GM12878 (cell line): ENCODE data around the gene MEX3D. TPM values are rescaled to one million over a fixed set of nuclear protein-coding genes. Genes with fewer than 3 reads are reported as not detected.

Experiments used
- ATAC-seq: fragments of 200-7000 bp; cut with Tn5 transposase; 3 replicates; pipeline ENCODE4 v1.9.1; 2020; ENCODE audit warnings: mild to moderate bottlenecking, moderate library complexity
- BruUV-seq: library from RNA; stranded (reverse); fragments of 400-500 nt; replicated peaks from 2 replicates; lab custom pipeline; 2021; lab: Mats Ljungman, UMichigan
- CTCF ChIA-PET: fragments of 300-600 bp; sonication (Branson Sonifier 250); formaldehyde crosslinking; extraction: SDS; loops from one replicate; lab custom pipeline; 2021; ENCODE audit warnings: inconsistent platforms; lab: Yijun Ruan, JAX
- POLR2A ChIA-PET: fragments of 350-600 bp; formaldehyde crosslinking; extraction: SDS; loops from one replicate; lab custom pipeline; 2021; ENCODE audit warnings: inconsistent platforms; lab: Charles Lee
- RAD21 ChIA-PET: fragments of 300-600 bp; sonication (Branson Sonifier 250); formaldehyde crosslinking; loops from one replicate; lab custom pipeline; 2023; ENCODE audit warnings: antibody characterized with exemption; ENCODE audit not compliant: unreplicated experiment; lab: Charles Lee
- SMC1A ChIA-PET: fragments of 300-600 bp; sonication (Branson Sonifier 250); formaldehyde crosslinking; loops from one replicate; lab custom pipeline; 2023; ENCODE audit not compliant: unreplicated experiment, uncharacterized antibody; lab: Charles Lee
- DNase-seq: peaks from one replicate; pipeline ENCODE4 v3.0.0-alpha.2; 2011; ENCODE audit warnings: low read depth, low spot score
- FAIRE-seq: peaks from 3 replicates; lab custom pipeline; 2011; peaks lifted over from hg19 to GRCh38; lab: Jason Lieb, UNC
- H2AFZ ChIP-seq: 2 replicates; pipeline ENCODE4 v1.6.0; 2011; ENCODE audit warnings: low read depth, low read length, control low read depth; ENCODE audit not compliant: control insufficient read depth
- H3K27ac ChIP-seq: 2 replicates; pipeline ENCODE4 v1.5.1; 2011; ENCODE audit warnings: control low read depth; ENCODE audit not compliant: control insufficient read depth, insufficient read depth
- H3K27me3 ChIP-seq, 2 experiments: replicated peaks in 1 of 2; 2 replicates each; pipeline versions ENCODE4 v1.6.0 to v1.6.1; 2011; ENCODE audit warnings: low read length in 1 of 2; ENCODE audit not compliant: control insufficient read depth in 2 of 2, insufficient read depth in 2 of 2
- H3K36me3 ChIP-seq, 2 experiments: 2 replicates each; pipeline ENCODE4 v1.5.1; 2011; ENCODE audit warnings: low read length in 1 of 2; ENCODE audit not compliant: control insufficient read depth in 2 of 2, insufficient read depth in 2 of 2
- H3K4me1 ChIP-seq: 2 replicates; pipeline ENCODE4 v1.6.1; 2011; ENCODE audit warnings: mild to moderate bottlenecking, low read length, moderate library complexity, mixed read lengths; ENCODE audit not compliant: control insufficient read depth, insufficient read depth
- H3K4me2 ChIP-seq: 2 replicates; pipeline ENCODE4 v1.6.0; 2011; ENCODE audit warnings: control low read depth; ENCODE audit not compliant: control insufficient read depth, insufficient read depth
- H3K4me3 ChIP-seq: fragments of 200-600 bp; sonication (generic); 2 replicates; pipeline ENCODE4 v1.5.1; 2016
- H3K79me2 ChIP-seq: 2 replicates; pipeline ENCODE4 v1.6.0; 2011; ENCODE audit warnings: low read length; ENCODE audit not compliant: control insufficient read depth, insufficient read depth
- H3K9ac ChIP-seq: 2 replicates; pipeline ENCODE4 v1.8.0; 2011; ENCODE audit warnings: low read length, control low read depth, mixed read lengths; ENCODE audit not compliant: control insufficient read depth, insufficient read depth
- H3K9me3 ChIP-seq: replicated peaks from 3 replicates; pipeline ENCODE4 v1.5.1; 2011; ENCODE audit warnings: mild to moderate bottlenecking, low read length; ENCODE audit not compliant: control insufficient read depth, insufficient read depth
- H4K20me1 ChIP-seq: 2 replicates; pipeline ENCODE4 v1.6.0; 2011; ENCODE audit not compliant: control insufficient read depth, insufficient read depth
- ATF2 ChIP-seq: IDR thresholded peaks from 2 replicates; pipeline ENCODE4 v1.6.1; 2012; ENCODE audit warnings: low read length, inconsistent platforms
- CBX3 ChIP-seq: fragments of 200-600 bp; sonication (generic); IDR thresholded peaks from 2 replicates; pipeline ENCODE4 v1.6.1; 2016; ENCODE audit warnings: low read depth, borderline replicate concordance
- CREM ChIP-seq: IDR thresholded peaks from 2 replicates; pipeline ENCODE4 v1.6.1; 2014; ENCODE audit warnings: antibody characterized with exemption, low read depth
- DPF2 ChIP-seq: fragments of 450-650 bp; IDR thresholded peaks from 2 replicates; pipeline ENCODE4 v1.6.1; 2017; ENCODE audit warnings: mild to moderate bottlenecking
- MTA3 ChIP-seq: IDR thresholded peaks from 2 replicates; pipeline ENCODE4 v1.6.1; 2012; ENCODE audit warnings: low read length, inconsistent platforms, borderline replicate concordance
- NBN ChIP-seq: fragments of 450-650 bp; IDR thresholded peaks from 2 replicates; pipeline ENCODE4 v1.6.1; 2016
- PAX8 ChIP-seq: fragments of 450-650 bp; IDR thresholded peaks from 2 replicates; pipeline ENCODE4 v1.6.1; 2017; ENCODE audit warnings: mild to moderate bottlenecking, moderate library complexity
- STAT1 ChIP-seq: fragments of 450-650 bp; conservative IDR thresholded peaks from 2 replicates; pipeline ENCODE4 v1.6.1; 2014; ENCODE audit warnings: antibody characterized with exemption, mild to moderate bottlenecking
- STAT3 ChIP-seq: IDR thresholded peaks from 2 replicates; pipeline ENCODE4 v1.6.1; 2011; ENCODE audit warnings: low read depth, low read length, improper control_type of control experiment
- TARDBP ChIP-seq: IDR thresholded peaks from 2 replicates; pipeline ENCODE4 v1.6.1; 2016; ENCODE audit warnings: borderline replicate concordance
- WRNIP1 ChIP-seq: IDR thresholded peaks from 2 replicates; pipeline ENCODE4 v1.6.1; 2011; ENCODE audit warnings: low read depth, low read length, improper control_type of control experiment, borderline replicate concordance
- WGBS: methylation state at CpG from one replicate; pipeline ENCODE4 v1.1.6; 2016; ENCODE audit warnings: low lambda C conversion rate; ENCODE audit not compliant: insufficient replicate concordance, insufficient coverage; ENCODE audit errors: missing lambda C conversion rate; 5-methylcytosine and 5-hydroxymethylcytosine counted together
- in situ Hi-C: fragments of 300-500 bp; cut with MboI; formaldehyde crosslinking; loops from 9 replicates; pipeline ENCODE4 v1.14.3; 2018; ENCODE audit warnings: mixed read lengths
- intact Hi-C: fragments of 100-400 bp; cut with micrococcal nuclease; formaldehyde crosslinking; loops from one replicate; pipeline ENCODE4 v1.14.2; 2022; ENCODE audit not compliant: unreplicated experiment
- polyA plus RNA-seq, 11 experiments: library from polyadenylated mRNA; depleted of rRNA in 4 of 11; unstranded in 6 of 11; stranded (reverse) in 5 of 11; fragments of >200 nt; fragmentation: Nextera tagmentation in 4 of 11; fragmentation: Illumina TruSeq in 1 of 11; extraction: Ambion mirVana in 4 of 11; extraction: Trizol in 1 of 11; gene quantifications; 1 replicate in 1 of 11; 2 replicates in 10 of 11; pipeline versions ENCODE4 v1.2.1 to v1.2.3, GENCODE V29; 2011 to 2016; ENCODE audit warnings: inconsistent platforms in 2 of 11, missing spikeins in 2 of 11, low read depth in 1 of 11
- total RNA-seq, 4 experiments: library from RNA; depleted of rRNA in 3 of 4; stranded (reverse); fragments of >200 nt in 3 of 4; fragmentation: Illumina TruSeq in 1 of 4; extraction: Trizol in 1 of 4; gene quantifications; 2 replicates each; pipeline versions ENCODE4 v1.2.1 to v1.2.3, GENCODE V29; 2013 to 2021

Gene MEX3D
- total and polyA plus RNA-seq, 10 of the 15 experiments (the other 5 are each of a cell fraction or from before 2014, with no cell fraction given), result 0.18 to 6.8 (median 0.81) TPM

GRCh38 chr19:1526066-1526778 lies 41.9 kb downstream of the MEX3D start:
- POLR2A ChIA-PET, result no interaction called here
- Histone ChIP-seq H2AFZ (no peak overlapping the region), H3K4me1 (no peaks in the 10 kb centered on the region), H3K4me3 (no peak overlapping the region), H3K36me3 (no peaks in the 10 kb centered on the region), H3K4me2 (no peak overlapping the region), H4K20me1 (no peaks in the 10 kb centered on the region), H3K9ac (no peak overlapping the region)
- no peak for TF ChIP-seq CBX3
- TF ChIP-seq STAT1, result no peak
- TF ChIP-seq DPF2, result no peak
- TF ChIP-seq WRNIP1, result no peak
- no peak for TF ChIP-seq NBN
- no peak for TF ChIP-seq MTA3
- TF ChIP-seq CREM, result no peak
- no peak for TF ChIP-seq STAT3
- no peak for TF ChIP-seq PAX8
- TF ChIP-seq, all 136 proteins: peak for 0
- WGBS, result 61% methylated on average over 32 of the region's 33 CpGs
- in situ Hi-C loops (no loop called here), intact Hi-C loops (no loop called here)
- no TSS peak for BruUV-seq
- ATAC-seq (no peak), DNase-seq (no peak), FAIRE-seq (no peak)
- H3K27me3 ChIP-seq, result peaks cover 0 to 2% of the 10 kb centered on the region in 2 experiments; a peak in 3 of 4 replicates
- ChIA-PET RAD21 (no interaction called here), CTCF (no interaction called here), SMC1A (no interaction called here)
- H3K79me2 ChIP-seq, result no peaks in the 10 kb centered on the region
- H3K27ac ChIP-seq, result no peak overlapping the region
- H3K9me3 ChIP-seq, result no peaks in the 10 kb centered on the region

GRCh38 chr19:1525343-1525742 lies 42.8 kb downstream of the MEX3D start:
- DNase-seq, result no peak
- peaks cover 0 to 2% of the 10 kb centered on the region in 2 experiments; a peak in 3 of 4 replicates for H3K27me3 ChIP-seq
- intact Hi-C loops, result no loop called here
- no peak for FAIRE-seq
- BruUV-seq, result no TSS peak
- TF ChIP-seq ATF2 (no peak), TARDBP (no peak)
- TF ChIP-seq, all 136 proteins: peak for 0
- Histone ChIP-seq H3K79me2 (no peaks in the 10 kb centered on the region), H3K4me3 (no peak overlapping the region), H3K36me3 (no peaks in the 10 kb centered on the region), H3K27ac (no peak overlapping the region), H3K9me3 (no peaks in the 10 kb centered on the region), H4K20me1 (no peaks in the 10 kb centered on the region), H3K9ac (no peak overlapping the region), H3K4me1 (no peaks in the 10 kb centered on the region), H3K4me2 (no peak overlapping the region), H2AFZ (no peak overlapping the region)
- in situ Hi-C loops, result no loop called here
- POLR2A ChIA-PET, result no interaction called here
- SMC1A ChIA-PET, result no interaction called here
- ATAC-seq, result no peak
- RAD21 ChIA-PET, result no interaction called here
- CTCF ChIA-PET, result no interaction called here
- WGBS, result 79% methylated on average over 29 of the region's 31 CpGs
